Activated CD8-positive, alpha-beta memory T cell treated with anti-CD3 and anti-CD28 coated beads, Interleukin-2, amount 50 U/mL, for 1 hour (primary cell): ENCODE data around the gene DIAPH2.
"Not testable (repeated sequence)": the region's sequence is repeated elsewhere in the genome, so short reads cannot be mapped to it uniquely, and the experiment has no call there.

Source experiments
- DNase-seq: peaks from one replicate; pipeline ENCODE4 v3.0.0-alpha.2; 2020; ENCODE audit errors: extremely low read depth

DIAPH2 gene

DNA sequence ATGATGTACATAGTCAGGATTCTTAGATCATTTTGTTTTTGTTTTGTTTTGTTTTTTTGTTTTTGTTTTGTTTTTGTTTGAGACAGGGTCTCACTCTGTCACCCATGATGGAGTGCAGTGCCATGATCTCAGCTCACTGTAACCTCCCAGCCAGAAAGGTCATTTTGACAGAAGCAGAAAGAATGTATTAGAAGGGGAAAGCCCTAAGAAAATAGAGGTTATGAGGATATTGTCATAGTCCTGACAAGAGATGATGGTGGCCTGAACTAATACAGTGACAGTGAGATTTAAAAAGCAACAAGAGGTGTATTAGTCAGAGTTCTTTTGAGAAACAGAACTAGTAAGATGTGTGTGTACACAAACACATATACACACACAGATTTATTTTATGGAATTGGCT, 702.4 kb downstream of the DIAPH2 start:
- no peak for DNase-seq

DNA sequence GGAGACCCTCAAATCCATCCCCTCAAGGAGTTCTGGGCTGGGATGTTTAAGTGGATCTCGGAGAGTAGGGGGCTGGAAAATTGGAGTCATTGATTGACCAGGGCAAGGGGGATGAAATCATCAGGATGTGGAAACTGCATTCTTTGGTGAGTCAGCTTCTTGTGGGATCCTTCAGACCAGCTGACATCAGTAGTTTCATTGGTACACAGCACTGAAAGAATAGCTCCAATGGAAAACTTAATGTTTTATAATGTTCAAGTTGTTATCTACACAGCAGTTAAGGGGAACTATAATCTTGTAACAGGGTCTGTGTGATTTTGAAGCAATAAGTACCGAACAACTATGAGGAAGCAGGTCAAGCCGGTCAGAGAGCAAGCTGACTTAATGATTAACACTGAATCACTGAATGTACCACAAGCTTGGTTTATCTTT, 705.1 kb downstream of the DIAPH2 start:
- no peak for DNase-seq

DNA sequence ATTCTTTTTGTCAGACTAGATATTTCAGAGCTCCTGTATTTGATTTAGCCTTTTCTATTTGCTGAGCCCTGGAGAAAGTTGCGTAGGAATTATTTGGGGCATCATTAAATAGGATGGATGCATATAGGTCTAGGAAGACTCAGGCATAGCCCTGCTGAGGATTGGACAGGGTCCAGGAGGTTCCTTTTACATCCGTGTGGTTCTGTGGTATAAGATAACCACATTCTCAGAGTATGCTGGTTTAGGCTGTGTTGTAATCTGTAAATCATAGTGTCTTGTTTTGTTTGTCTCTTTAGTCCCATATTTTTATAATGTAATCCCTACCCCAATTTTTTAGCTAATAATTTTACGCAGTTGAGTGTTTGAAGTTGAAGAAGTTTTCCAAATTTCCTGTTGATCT, 712.7 kb downstream of the DIAPH2 start:
- DNase-seq: no peak

DNA sequence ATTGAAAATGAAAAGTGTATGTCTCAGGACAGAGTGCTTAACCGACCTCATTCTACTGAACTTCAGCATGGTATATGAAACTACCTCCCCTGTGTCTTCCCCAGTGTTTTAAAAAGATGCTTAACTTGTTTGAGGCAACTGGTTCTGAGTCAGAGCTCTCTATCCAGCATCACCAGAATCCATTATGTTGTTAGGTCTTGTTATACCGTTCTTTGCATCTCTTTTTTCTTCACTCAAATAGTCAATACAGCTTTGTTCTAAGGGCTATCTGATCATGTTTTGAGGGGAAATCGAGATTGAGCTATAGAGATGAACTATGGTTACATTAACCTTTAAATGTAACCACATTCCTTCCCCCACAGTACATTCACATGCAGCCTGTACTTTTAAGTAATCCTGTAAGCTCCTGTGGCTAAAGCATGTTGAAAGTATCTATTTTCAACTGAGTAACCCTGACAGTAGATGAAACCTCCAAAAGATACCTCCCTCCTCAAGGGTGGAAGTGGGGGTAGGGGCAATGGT, 713.4 kb downstream of the DIAPH2 start:
- DNase-seq: no peak

DNA sequence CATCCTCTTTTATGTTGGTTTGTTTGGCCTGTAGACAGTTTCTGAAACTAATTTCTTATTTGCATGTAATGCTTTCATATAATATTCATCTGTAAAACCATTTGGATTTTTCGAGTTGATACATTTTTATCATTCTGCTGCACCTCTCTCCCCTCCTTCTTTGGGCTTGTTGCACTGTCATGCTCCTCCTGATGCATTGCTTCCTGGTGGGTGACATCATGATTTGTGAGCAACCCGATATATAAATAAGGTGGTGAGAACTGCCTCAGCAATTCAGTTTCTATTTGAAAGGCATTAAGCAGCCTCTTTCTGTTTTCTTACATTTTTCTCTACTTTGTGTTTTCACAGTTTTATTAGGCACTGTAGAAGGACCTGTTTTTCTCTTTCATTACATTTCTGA, 714.8 kb downstream of the DIAPH2 start:
- no peak for DNase-seq

DNA sequence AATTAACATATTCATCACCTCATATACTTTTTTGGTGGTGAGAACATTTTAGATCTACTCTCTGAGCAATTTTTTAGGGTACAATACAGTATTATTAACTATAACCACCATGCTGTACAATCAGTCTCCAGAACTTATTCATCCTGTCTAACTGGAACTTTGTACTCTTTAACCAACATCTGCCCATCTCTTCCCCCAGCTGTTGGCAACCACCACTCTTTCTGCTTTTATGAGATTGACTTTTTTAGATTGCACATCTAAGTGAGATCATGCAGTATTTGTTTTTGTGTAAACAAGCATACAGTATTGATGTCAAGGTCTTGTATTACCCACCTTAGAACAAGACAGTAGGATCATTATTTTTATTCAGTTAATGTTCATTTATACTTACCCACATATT, 715.9 kb downstream of the DIAPH2 start:
- no peak for DNase-seq

DNA sequence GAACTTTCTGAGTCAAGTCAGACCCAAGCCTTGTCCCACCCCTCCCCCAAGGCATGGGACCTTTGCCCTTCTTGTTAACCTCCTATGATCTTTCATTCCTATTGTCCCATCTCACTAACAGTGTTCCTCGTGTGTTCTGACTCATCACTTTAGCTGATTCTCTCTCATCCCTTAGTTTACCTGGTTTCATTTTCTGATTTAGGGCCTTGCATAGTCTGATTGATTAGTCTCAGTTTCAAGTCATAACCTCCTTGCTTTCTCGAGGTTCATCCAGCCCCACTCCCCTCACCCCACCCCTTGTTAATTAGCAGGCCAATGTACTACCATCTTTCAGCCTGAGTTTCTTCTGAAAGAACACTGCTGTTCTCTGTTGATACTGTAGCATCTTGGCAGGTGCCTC, 716.5 kb downstream of the DIAPH2 start:
- no peak for DNase-seq

DNA sequence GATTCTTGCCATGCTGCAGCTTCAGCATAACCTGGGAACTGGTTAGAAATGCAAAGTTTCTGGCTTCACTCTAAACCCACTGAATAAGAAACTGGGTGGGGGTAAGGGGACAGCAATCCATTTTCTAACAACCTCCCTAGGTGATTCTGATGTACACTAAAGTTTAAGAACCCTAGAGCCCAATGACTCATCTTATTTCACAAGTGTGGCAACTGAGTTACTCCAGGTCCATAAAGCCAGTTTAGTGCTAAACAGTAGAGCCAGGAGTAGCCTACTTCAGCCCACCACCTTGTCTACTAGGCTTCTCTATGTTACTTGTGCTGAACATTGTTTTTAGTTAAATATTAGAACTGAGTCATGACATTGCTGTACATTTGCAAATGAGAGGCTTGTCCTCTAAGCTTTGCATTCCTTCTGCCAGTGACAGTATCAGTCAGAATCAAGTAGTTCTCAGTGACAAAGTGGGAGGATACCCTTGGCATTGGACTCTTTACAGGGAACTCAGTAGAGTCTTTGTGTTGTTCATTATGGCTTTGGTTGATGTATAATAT, 717.0 kb downstream of the DIAPH2 start:
- DNase-seq: no peak

DNA sequence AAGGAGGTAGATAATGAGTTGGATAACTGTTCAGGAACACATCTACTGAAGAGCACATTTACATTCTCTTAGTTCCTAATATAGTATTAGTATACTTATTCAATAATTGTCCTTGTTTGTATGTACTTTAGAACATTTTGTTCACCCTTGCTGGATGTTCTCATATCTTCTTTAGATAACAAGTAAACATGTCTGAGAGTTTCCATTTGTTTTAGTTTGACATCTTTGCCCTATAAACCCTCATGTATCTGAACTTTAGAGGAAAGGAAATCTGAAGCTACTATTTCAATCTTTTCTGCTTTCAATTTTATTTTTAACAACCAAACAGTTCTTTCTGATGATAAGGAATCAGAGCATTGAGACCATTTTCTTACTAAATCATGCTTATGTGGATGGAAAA, 717.7 kb downstream of the DIAPH2 start:
- DNase-seq: no peak

DNA sequence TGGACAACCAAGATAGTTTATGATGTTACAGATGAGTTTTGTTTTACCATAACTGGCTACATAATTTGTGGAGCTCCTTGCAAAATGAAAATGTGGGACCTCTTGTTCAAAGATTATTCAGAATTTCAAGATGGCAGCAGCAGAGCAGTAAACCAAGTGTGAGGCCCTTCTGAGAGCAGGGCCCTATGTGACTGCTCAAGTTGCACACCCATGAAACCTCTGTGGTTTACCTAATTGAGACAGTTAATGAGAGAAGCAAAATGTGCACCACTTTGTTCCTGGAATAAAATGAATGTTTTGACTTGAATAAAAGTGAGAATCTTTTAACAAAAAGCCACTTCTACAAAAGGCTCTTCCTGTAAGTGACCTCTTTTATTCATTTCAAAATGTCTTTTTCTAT, 718.3 kb downstream of the DIAPH2 start:
- DNase-seq: no peak

DNA sequence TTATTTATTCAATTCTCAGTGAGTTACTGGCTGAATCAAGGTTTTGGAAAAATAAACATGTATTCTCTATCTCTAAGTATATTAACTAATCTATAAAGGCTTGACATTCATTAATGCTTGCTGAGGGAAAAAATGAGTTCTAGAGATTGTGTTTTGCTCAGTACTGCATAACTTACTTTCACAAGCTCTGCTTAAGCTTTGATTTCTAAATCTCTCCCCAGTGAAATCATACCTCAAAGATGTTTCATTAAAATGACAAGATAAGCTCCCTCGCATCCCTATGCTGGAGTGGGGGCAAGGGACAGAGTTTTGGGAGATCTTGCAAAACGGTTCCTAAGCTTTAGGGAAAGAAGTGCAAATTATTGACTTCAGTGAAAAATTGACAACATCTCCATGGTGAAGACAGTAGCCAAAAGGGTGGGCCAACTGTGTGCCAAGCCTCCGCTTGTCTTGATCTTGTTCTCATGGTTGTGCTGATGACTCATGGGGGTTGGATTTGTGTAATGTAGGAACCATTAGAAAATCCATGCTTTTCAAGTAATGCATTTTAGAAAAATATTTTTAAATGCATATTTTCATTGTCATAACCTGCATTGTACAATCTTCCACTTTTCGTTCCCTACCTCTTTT, 720.5 kb downstream of the DIAPH2 start:
- DNase-seq: no peak

DNA sequence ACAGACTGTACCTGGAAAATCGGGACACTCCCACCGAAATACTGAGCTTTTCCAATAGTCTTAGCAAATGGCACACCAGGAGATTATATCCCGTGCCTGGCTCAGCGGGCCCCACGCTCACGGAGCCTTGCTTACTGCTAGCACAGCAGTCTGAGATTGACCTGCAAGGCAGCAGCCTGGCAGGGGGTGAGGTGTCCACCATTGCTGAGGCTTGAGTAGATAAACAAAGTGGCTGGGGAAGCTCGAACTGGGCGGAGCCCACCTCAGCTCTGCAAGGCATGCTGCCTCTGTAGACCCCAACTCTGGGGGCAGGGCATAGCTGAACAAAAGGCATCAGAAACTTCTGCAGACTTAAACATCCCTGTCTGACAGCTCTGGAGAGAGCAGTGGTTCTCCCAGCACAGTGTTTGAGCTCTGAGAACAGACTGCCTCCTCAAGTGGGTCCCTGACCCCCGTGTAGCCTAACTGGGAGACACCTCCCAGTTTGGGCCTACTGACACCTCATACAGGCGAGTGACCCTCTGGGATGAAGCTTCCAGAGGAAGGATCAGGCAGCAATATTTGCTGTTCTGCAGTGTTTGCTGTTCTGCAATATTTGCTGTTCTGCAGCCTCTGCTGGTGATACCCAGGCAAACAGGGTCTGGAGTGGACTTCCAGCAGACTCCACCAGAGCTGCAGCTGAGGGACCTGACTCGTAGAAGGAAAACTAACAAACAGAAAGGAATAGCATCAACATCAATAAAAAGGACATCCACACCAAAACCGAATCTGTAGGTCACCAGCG, 725.2 kb downstream of the DIAPH2 start:
- not testable (repeated sequence) for DNase-seq

DNA sequence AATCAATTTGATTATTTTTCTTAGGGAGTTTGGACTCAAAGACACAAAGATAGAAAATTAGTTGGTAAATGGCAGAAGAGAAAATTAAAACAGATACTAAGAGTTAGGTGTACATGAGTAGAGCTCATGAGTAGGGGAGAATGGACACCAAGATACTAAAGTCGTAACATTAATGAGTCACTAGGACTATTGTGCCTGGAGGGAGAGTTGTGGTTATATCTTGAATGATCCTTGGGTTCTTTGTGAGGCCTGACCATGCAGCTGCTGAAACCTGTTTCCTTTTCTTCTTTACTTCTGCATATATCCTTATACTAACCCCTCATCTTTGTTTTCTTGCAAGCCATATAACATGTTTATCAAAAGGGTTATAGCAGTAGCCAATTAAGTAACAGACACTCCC, 731.8 kb downstream of the DIAPH2 start:
- no peak for DNase-seq

DNA sequence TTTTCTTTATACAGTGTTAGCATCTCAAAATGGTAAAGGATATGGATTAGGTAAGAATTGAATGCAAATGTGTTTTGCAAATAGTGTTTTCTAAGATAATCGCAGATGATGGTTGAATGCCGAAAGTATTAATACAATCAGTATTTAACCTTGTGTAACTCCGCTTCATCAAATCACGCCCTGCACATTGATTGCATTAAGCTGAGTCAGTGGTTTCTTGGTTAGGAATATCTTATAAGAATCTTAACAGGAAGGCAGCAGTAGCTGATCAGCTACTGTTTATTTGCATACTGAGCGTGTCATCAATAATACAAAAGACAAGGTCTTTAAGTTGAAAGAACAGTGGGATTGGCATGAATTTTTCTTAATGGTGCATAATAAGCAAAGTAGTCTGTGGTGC, 744.5 kb downstream of the DIAPH2 start:
- no peak for DNase-seq

DNA sequence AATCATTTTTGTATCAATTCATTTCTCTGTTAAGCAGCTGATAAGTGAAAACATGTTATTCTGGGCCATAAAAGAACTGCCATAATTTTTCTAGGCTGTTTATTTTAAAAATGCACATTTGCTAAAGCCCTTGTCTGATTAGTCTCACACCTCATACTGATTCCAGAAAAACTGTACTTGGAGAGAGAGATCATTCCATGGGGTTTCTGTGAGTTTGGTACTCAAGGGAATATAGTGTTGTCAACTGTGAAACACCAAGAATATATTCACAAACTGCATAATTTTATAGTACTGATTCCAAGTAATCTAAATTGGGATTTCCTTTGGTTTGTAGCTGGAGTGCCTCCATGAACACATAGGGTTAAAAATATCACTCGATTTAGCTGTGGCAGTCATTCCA, 746.6 kb downstream of the DIAPH2 start:
- no peak for DNase-seq

DNA sequence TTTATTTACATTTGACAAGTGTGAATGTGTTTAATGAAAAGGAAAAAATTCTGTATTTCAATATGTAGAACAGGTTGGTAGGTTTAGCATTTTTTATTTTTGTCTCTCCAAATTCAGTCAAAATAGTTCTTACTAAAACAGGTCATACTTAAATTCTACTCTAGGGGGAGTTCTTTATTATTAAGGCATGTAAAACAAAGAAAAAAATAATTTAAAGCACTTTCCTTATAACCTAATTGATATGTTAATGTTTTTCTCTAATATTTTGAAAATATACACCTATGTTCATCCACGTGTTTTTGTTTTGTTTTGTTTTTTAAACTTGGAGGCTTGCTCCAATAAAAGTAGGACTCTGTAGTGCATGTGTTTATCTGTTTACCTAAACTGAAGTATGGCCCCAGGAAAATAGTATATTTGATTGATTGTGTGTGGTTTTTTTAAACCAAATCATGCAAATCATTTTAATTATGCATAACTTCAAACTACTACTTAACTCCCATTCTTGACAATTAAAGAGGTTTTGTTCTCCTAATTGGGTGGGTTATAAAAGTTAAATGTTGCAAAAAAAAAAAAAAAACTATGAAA, 761.7 kb downstream of the DIAPH2 start:
- no peak for DNase-seq

DNA sequence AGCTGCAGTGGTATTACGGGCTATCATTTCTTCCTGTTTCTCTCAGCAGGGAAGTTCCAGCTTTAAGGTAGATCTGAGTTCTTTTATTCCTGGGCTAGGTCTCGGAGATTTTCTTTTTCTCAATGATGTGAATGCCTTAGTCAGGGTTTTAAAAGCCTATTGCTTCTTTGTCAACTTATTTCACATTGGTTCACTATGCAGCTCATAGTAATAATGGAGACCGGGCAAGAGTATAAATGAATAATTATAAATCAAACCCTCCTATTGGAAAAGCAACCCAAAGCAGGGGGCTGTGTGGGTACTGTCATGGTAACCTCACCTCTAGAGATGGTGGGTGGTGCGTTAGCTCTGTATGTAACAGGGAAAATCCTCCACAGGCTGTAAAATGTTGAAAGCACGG, 762.7 kb downstream of the DIAPH2 start:
- no peak for DNase-seq

DNA sequence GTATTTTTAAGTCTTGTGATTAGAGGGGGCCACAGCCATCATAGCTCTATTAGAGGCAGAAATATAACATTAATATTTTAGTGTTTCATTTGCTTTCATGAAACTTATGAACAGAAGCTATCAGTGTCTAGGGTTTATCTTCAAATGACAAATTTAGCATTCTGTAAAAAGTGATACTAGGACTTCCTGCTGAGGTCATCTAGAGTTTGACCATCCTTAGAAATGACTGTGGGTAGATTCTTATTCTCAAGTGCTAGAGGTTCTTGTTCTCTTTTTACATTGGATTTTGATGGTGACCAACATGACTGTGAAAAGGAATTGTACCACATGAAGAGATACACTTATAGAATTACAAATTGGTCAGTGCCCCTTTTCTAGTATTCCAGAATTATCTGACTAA, 767.6 kb downstream of the DIAPH2 start:
- DNase-seq: no peak

DNA sequence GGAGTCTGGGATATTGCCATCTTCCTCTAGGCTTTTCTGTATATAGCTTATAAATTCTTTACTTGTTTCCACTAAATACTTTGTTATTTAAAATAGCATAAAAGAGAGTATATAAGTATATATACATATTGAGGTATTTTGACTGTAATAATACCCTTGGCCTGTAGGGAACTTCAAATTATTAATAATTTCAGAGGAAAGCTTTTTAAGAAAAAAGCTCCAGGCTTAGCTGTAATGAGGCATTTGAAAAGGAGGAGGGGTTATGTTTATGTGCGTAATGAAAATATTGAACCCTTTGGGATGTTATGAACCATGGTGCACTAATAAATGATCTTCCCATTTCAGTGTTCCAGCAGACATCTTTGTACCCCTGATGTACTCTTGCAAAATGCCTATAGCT, 777.1 kb downstream of the DIAPH2 start:
- DNase-seq: no peak

DNA sequence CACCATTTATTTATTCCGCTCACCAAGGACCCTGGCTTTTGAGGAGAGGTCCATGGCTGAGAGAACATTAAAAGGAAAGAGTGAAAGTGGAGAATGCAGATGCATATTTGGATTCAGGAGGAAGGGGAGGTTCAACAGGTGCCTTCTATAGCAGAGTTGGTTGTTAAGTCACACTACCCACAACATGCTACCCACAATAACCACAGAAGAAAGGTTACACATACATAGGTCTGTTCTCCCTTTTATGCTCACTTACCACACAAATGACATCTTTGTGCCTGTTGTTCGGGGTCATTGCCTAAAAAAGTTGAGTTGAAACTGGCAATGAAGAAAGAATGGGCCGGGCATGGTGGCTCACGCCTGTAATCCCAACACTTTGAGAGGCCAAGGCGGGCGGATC, 786.4 kb downstream of the DIAPH2 start:
- DNase-seq: no peak

DNA sequence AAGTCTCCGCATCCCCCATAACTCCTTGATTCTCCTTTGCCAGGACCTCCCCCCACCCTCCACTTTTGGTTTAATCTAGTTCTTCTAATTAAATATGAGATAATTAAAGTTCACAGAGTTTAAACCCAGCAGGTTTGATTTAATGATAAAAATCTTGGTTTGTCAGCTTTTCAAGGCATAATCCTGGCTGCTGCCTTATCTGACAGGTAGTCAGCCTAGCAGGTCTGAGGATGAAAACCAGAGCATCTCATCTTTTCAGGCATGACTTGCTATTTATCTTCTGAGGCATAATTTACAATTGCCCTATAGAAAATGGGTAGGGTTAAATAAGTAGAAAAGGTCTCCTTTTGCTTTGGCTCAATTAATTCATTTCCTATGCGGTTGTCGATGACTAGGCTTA, 790.3 kb downstream of the DIAPH2 start:
- DNase-seq: no peak

DNA sequence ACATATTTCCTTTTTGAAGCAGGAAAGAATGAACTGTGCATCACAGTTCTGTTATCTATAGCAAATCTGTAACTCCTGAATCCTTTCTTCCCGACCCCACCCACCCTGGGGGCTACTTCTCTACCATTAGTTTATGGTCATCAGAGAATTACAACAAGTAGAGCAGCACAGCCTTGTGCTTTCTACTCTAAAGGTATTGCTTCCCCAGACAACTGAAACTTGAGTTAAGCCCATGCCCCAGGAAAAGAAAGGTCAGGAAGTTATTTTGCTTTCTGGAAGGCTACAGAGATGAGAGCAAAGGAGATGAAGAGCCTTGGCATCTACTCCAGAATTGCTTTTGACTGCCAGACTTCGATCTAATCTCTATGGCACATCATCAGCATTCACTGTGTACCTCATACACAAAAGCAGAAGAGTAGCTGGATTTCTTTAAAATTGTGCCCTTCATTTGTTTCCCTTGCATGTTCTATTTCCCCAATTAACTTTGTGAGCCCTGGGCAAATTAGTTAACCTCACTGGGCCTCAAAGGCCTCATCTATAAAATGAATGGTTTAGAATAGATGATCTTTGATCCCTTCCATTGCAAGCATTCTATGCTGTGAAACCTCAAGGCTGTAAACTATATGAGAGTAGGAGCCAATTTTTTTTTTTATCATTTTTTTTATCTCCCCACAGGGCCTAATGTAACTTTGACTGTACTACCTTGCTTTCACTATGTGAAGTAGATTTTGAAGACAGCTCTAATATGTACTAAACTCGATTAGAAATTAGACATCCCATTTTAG, 794.7 kb downstream of the DIAPH2 start:
- no peak for DNase-seq
